ENCODE data around the gene HP. TPM values are rescaled to one million over a fixed set of nuclear protein-coding genes. Genes with fewer than 3 reads are reported as not detected.

Gene HP
- total and polyA plus RNA-seq, 10 of the 15 experiments (the other 5 are each of a cell fraction or from before 2014, with no cell fraction given), result 10.8 TPM; not detected in 9

GRCh38 chr16:72061564-72061963, 7.3 kb downstream of the HP start (continued):
- no peak for TF ChIP-seq ZBTB33 (IDR thresholded peaks at IDR 0.05)

GRCh38 chr16:72064361-72064894, 10.1 kb downstream of the HP start:
- no peaks in the 10 kb centered on the region for H4K20me1 ChIP-seq (ENCODE audit: control insufficient read depth, insufficient read depth)
- in situ Hi-C loops (cut with MboI) (no loop called here), intact Hi-C loops (cut with micrococcal nuclease; ENCODE audit: unreplicated experiment) (no loop called here)
- no peak overlapping the region for H2AFZ ChIP-seq (ENCODE audit: control insufficient read depth, low read depth, low read length)
- no TSS peak for BruUV-seq (replicated peaks)
- no peaks in the 10 kb centered on the region for H3K27me3 ChIP-seq (replicated peaks in 1 of 2; ENCODE audit: control insufficient read depth in 2 of 2, insufficient read depth in 2 of 2, low read length in 1 of 2)
- POLR2A ChIA-PET, result no interaction called here
- 79% methylated on average over 10 of the region's 10 CpGs for WGBS (ENCODE audit: insufficient coverage, insufficient replicate concordance, low lambda C conversion rate, missing lambda C conversion rate)
- H3K36me3 ChIP-seq (ENCODE audit: control insufficient read depth in 2 of 2, insufficient read depth in 2 of 2, low read length in 1 of 2), result no peaks in the 10 kb centered on the region
- CTCF ChIA-PET, result no interaction called here
- SMC1A ChIA-PET (ENCODE audit: uncharacterized antibody, unreplicated experiment), result no interaction called here
- no peak for TF ChIP-seq NR2C1 (IDR thresholded peaks at IDR 0.05)
- TF ChIP-seq BHLHE40 (IDR thresholded peaks at IDR 0.05; ENCODE audit: borderline replicate concordance in 1 of 2, low read depth in 2 of 2, low read length in 1 of 2), result no peak
- TF ChIP-seq YBX1 (IDR thresholded peaks at IDR 0.05), result no peak
- no peak for TF ChIP-seq ATF7 (IDR thresholded peaks at IDR 0.05; ENCODE audit: low read depth)
- TF ChIP-seq CUX1 (IDR thresholded peaks at IDR 0.05; ENCODE audit: insufficient replicate concordance, low read depth, low read length), result no peak
- no peak for TF ChIP-seq REST (IDR thresholded peaks at IDR 0.05; ENCODE audit: low read depth, low read length)
- no peak for TF ChIP-seq ASH2L (IDR thresholded peaks at IDR 0.05; ENCODE audit: borderline replicate concordance, low read depth)
- DNase-seq (ENCODE audit: low read depth, low spot score) (no peak), ATAC-seq (no peak), FAIRE-seq (no peak)
- RAD21 ChIA-PET (ENCODE audit: unreplicated experiment), result no interaction called here
- no peaks in the 10 kb centered on the region for H3K9me3 ChIP-seq (replicated peaks; ENCODE audit: control insufficient read depth, insufficient read depth, low read length)
- H3K27ac ChIP-seq (ENCODE audit: control insufficient read depth, insufficient read depth), result no peak overlapping the region
- no peak overlapping the region for H3K4me3 ChIP-seq
- no peak overlapping the region for H3K4me2 ChIP-seq (ENCODE audit: control insufficient read depth, insufficient read depth)
- H3K4me1 ChIP-seq (ENCODE audit: control insufficient read depth, insufficient read depth, low read length), result no peaks in the 10 kb centered on the region
- no peaks in the 10 kb centered on the region for H3K79me2 ChIP-seq (ENCODE audit: control insufficient read depth, insufficient read depth, low read length)
- no peak overlapping the region for H3K9ac ChIP-seq (ENCODE audit: control insufficient read depth, insufficient read depth, low read length)

Data from GM12878 (cell line).